ENCODE results near the gene ABCC9. TPM values are rescaled to one million over a fixed set of nuclear protein-coding genes. Genes with fewer than 3 reads are reported as not detected.

The ABCC9 gene
- total RNA-seq, 1 experiment from 2014 or later, result not detected

DNA sequence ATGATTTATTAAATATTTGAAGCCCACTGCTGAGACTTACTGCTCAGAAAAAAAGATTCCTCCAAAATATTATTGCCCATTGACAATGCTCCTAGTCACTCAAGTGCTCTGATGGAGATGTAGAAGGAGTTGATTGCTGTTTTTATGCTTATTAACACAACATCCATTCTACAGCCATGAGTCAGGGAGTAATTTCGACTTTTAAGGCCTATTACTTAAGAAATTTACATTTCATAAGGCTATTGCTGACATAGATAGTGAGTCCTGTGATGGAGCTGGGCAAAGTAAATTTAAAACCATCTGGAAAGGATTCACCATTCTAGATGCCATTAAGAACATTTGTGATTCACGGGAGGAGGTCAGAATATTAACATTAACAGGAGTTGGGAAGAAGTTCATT, 171.9 kb downstream of the ABCC9 start:
- no peak for DNase-seq
- no peaks in the 10 kb centered on the region for H3K9me3 Mint-ChIP-seq (ENCODE audit: low read depth, unreplicated experiment)
- no peak overlapping the region for H3K27ac Mint-ChIP-seq (ENCODE audit: unreplicated experiment)
- BruUV-seq (replicated peaks), result no TSS peak
- intact Hi-C loops (cut with micrococcal nuclease; ENCODE audit: unreplicated experiment), result no loop called here
- no peak overlapping the region for H3K4me3 Mint-ChIP-seq (ENCODE audit: low read depth, unreplicated experiment)
- CTCF ChIA-PET, result no interaction called here
- peaks cover under 1% of the 10 kb centered on the region for H3K4me1 Mint-ChIP-seq (ENCODE audit: low read depth, unreplicated experiment)
- TF ChIP-seq, protein P1, sequence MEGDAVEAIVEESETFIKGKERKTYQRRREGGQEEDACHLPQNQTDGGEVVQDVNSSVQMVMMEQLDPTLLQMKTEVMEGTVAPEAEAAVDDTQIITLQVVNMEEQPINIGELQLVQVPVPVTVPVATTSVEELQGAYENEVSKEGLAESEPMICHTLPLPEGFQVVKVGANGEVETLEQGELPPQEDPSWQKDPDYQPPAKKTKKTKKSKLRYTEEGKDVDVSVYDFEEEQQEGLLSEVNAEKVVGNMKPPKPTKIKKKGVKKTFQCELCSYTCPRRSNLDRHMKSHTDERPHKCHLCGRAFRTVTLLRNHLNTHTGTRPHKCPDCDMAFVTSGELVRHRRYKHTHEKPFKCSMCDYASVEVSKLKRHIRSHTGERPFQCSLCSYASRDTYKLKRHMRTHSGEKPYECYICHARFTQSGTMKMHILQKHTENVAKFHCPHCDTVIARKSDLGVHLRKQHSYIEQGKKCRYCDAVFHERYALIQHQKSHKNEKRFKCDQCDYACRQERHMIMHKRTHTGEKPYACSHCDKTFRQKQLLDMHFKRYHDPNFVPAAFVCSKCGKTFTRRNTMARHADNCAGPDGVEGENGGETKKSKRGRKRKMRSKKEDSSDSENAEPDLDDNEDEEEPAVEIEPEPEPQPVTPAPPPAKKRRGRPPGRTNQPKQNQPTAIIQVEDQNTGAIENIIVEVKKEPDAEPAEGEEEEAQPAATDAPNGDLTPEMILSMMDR (IDR thresholded peaks at IDR 0.05; ENCODE audit: unreplicated experiment), result no peak
- H3K36me3 Mint-ChIP-seq (ENCODE audit: insufficient read depth, unreplicated experiment), result no peaks in the 10 kb centered on the region
- no peaks in the 10 kb centered on the region for H3K27me3 Mint-ChIP-seq (ENCODE audit: unreplicated experiment)

DNA sequence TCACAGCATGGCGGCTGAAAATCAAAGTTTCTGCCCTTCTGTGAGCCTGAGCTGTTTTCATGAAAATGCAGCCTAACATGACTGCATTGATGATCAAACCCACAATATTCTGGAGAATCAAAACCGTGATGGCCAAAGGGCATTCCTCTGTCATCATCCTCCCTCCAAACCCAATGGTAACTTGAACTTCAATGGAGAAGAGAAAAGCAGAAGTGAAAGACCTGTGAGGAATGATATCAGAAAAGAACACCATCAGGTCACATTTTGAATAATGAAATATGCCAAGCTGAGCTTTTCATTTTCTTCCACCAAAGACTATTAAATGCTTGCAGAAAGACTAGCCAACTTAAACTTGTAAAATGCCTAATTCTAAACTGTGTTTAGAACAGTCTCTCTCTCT, 174.8 kb downstream of the ABCC9 start:
- CTCF ChIA-PET, result interaction anchor here (0.7 kb wide), 1 partner anchor 424 kb away, joined by 3 read pairs; no protein-coding TSS in a partner anchor
- no peak for DNase-seq
- H3K27me3 Mint-ChIP-seq (ENCODE audit: unreplicated experiment), result no peaks in the 10 kb centered on the region
- H3K4me3 Mint-ChIP-seq (ENCODE audit: low read depth, unreplicated experiment), result no peak overlapping the region
- intact Hi-C loops (cut with micrococcal nuclease; ENCODE audit: unreplicated experiment), result no loop called here
- no peaks in the 10 kb centered on the region for H3K9me3 Mint-ChIP-seq (ENCODE audit: low read depth, unreplicated experiment)
- TF ChIP-seq, protein P1 (IDR thresholded peaks at IDR 0.05; ENCODE audit: unreplicated experiment), result no peak
- BruUV-seq (replicated peaks), result no TSS peak
- no peak overlapping the region for H3K27ac Mint-ChIP-seq (ENCODE audit: unreplicated experiment)
- H3K4me1 Mint-ChIP-seq (ENCODE audit: low read depth, unreplicated experiment), result peaks cover 8% of the 10 kb centered on the region
- H3K36me3 Mint-ChIP-seq (ENCODE audit: insufficient read depth, unreplicated experiment), result no peaks in the 10 kb centered on the region

DNA sequence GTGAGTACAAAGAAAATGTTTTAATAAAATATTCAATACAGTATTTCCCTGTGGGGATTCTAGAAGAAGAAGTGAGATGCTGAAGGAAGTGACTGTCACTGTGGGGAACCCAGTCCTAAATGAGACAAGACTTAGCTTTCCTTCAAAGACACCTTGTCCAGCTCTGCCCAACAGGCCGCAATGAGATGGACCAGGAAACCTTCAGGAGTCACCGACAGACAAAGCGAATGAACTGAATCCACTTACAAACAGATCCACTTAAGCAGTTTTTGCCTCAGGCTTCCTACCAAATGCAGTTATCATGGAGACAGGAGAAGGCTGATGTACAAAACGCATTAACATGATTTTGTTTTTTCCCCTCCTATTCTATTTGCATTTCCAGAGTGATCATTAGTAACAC, 176.3 kb downstream of the ABCC9 start:
- H3K9me3 Mint-ChIP-seq (ENCODE audit: low read depth, unreplicated experiment), result no peaks in the 10 kb centered on the region
- CTCF ChIA-PET, result no interaction called here
- no TSS peak for BruUV-seq (replicated peaks)
- H3K4me3 Mint-ChIP-seq (ENCODE audit: low read depth, unreplicated experiment), result no peak overlapping the region
- no peaks in the 10 kb centered on the region for H3K36me3 Mint-ChIP-seq (ENCODE audit: insufficient read depth, unreplicated experiment)
- H3K27ac Mint-ChIP-seq (ENCODE audit: unreplicated experiment), result no peak overlapping the region
- DNase-seq, result no peak
- H3K4me1 Mint-ChIP-seq (ENCODE audit: low read depth, unreplicated experiment), result peaks cover 8% of the 10 kb centered on the region
- no peaks in the 10 kb centered on the region for H3K27me3 Mint-ChIP-seq (ENCODE audit: unreplicated experiment)
- intact Hi-C loops (cut with micrococcal nuclease; ENCODE audit: unreplicated experiment), result no loop called here
- TF ChIP-seq, protein P1 (IDR thresholded peaks at IDR 0.05; ENCODE audit: unreplicated experiment), result no peak

DNA sequence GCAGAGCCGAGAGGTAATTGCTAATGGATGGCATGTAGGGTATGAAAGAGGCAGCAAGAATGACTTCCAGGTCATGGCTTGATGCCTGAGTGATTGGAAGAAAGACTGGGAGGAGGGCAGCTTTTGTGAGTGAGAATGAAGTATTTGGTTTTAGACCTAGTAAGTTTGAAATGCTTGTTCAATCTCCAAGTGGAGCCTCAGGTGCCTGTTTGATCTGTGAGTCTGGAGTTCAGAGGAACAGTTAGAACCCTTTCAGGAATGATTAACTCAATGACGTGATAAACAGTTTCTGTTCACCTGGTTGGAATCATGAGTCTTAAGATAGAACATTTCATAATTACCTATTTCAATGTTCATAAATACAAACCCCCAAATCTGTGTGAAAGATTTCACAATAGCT, 177.2 kb downstream of the ABCC9 start:
- no peaks in the 10 kb centered on the region for H3K36me3 Mint-ChIP-seq (ENCODE audit: insufficient read depth, unreplicated experiment)
- no peak overlapping the region for H3K27ac Mint-ChIP-seq (ENCODE audit: unreplicated experiment)
- no peak for DNase-seq
- no peaks in the 10 kb centered on the region for H3K27me3 Mint-ChIP-seq (ENCODE audit: unreplicated experiment)
- H3K9me3 Mint-ChIP-seq (ENCODE audit: low read depth, unreplicated experiment), result no peaks in the 10 kb centered on the region
- intact Hi-C loops (cut with micrococcal nuclease; ENCODE audit: unreplicated experiment), result no loop called here
- H3K4me1 Mint-ChIP-seq (ENCODE audit: low read depth, unreplicated experiment), result peaks cover 8% of the 10 kb centered on the region
- no peak overlapping the region for H3K4me3 Mint-ChIP-seq (ENCODE audit: low read depth, unreplicated experiment)
- TF ChIP-seq, protein P1 (IDR thresholded peaks at IDR 0.05; ENCODE audit: unreplicated experiment), result no peak
- CTCF ChIA-PET, result interaction anchor here (1.1 kb wide), 1 partner anchor 66 kb away, joined by 5 read pairs; no protein-coding TSS in a partner anchor
- no TSS peak for BruUV-seq (replicated peaks)

Measured in Calu3 (cell line).